Endometrial microvascular endothelial cells (primary cell): Measurements from ENCODE around the gene TBC1D9. TPM values are rescaled to one million over a fixed set of nuclear protein-coding genes. Genes with fewer than 3 reads are reported as not detected.

Experiments
- in situ Hi-C: cut with HindIII; loops from 2 replicates; pipeline ENCODE4 v1.10.0; 2017; ENCODE audit warnings: low sequenced_read_pairs, low pct_unique_long_range_greater_than_20kb; ENCODE audit errors: inconsistent ontology term
- total RNA-seq: library from RNA; depleted of rRNA; stranded (reverse); fragments of >200 nt; gene quantifications from one replicate; pipeline ENCODE4 v1.2.3, GENCODE V29; 2015; ENCODE audit errors: inconsistent ontology term

The TBC1D9 gene
- total RNA-seq, 1 donor from 2014 or later = 35.3 TPM

DNA sequence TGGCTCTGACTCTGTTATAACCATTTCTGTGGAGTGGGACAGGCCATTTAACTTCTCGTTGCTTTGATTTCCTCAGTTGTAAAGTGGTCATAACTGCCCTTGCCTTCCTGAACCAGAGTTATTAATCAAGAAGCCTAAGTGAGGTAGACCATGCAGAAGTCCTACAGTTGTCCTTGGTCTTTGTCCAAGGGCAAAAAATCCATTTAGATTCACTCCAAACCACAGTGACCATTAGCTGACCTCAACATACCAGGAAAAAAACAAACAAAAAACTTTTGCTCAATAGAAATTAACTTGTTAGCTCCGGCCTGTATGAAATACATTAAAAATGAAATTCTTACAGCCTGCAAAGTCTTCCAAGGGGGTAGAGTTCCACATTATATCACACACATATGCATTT is 52.7 kb downstream of the TBC1D9 start:
- in situ Hi-C loops = no loop called here

DNA sequence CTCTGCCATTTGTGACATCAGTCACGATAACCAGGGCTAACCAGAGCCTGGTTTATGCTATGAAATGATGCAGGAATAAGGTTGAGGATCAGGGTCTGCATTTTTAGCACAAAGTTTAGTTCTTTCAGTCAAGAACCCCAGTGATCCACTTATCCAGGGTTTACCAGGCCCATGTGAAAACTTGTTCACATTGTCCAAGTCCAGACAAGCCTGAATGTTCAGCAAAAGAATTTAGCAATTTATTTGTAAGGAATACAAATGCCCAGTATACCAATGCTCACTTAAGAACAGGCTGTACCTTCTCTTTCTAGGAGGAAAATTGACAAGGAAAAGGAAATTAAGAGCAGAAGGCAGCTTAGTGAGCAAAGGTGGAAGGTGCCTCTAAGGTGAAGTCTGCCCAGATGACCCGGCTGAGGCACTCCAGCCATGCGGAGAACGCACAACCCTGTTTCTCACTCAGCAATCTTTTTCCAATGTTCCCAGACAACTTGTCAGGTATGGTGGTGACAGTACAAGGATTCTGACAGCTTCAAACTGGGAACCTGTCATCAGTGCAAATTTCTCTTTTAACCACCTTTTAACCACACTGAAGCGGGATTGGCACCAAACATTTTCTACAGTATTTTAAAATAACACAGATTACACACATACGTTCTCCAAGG is 54.0 kb downstream of the TBC1D9 start:
- in situ Hi-C loops = no loop called here

DNA sequence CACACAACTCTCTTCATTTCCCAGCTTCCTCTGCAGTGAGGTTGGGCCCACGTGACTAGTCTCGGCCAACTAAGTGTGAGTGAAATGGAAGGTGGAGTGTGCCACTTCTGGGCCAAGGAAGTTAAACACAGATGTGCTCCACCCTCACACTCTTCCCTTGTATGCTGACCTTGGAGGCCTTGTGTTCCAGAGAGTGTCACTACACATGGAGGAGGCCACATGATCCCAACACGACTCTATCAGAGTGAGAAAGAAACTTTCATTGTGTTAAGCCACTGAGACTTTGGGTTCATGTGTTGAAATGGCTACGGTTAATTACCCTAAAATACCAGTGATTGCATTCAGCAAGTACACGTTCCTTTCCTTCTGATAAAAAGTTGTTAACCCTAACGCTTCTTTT is 55.1 kb downstream of the TBC1D9 start:
- in situ Hi-C loops = no loop called here

DNA sequence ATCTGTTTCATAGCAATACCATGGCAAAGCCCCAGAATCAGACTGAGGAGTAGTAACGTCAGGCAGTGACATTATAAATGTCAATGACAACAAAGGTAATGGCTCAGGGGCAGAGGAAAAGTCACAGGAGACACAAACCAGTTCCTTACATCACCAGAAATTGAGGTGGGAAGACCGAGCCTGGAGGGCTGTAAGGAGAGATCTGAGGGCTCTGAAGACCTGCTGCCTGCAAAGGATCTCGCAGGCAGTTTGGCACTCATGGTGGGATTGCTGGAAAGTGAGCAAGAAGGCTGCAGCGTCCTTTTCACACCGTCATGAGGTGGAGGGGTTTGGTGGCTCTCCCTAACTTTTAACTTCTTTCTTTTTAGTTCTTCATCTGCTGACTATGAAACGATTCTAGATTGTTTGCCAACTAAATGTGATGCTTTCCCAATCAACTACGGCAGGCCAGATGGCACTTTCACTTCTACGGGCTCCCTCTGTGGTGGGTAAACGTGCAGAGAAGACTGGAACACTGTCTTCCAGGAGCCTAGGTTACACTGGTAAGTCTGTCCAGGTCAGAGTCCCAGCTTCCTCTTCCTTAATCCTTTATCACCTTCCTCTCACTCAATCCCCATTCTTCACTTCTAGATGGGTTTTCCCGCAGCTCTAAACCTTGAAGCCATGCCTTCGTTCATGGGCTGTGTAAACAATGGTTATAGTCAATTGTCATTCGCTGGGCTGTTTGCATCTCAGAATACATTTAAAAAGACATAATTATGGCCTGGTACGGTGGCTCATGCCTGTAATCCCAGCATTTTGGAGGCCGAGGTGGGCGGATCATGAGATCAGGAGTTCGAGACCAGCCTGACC is 58.2 kb downstream of the TBC1D9 start:
- in situ Hi-C loops = no loop called here

DNA sequence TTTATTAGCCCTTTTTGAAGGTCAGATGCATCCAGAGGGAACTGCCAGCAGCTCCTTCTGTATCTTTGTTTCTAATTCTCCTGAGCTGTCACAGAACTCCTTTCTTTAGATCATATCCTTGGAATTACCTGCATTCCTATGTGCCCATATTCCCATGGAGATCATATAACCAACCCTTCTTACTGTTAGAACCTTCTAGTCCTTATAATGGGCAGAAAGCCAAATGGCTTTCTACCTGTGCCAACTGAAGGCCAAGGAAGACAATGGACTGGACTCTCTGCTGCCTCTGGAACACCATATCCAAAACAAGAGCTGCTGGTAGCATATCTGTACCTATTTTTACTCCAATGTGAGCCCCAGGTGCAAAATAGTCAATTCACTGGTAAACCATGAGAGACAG is 60.7 kb downstream of the TBC1D9 start:
- in situ Hi-C loops = no loop called here

DNA sequence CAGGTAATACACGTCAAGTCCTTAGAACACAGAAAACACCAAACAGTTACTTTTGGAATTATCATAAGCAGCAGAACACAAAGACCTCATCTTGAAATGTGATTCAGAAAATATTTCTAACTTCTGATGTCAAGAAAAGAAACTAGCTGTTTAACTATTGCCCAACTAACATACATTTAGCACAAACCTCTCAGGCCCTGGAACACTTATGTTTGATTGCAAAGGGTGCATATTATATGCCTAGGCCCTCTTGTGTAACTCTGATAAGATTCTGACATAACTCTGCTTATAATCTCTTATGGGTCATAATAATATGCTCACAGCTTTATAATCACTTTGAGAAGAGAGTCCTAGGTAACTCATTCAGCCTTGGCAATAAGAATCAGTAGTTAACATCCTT is 62.6 kb downstream of the TBC1D9 start:
- in situ Hi-C loops = no loop called here

DNA sequence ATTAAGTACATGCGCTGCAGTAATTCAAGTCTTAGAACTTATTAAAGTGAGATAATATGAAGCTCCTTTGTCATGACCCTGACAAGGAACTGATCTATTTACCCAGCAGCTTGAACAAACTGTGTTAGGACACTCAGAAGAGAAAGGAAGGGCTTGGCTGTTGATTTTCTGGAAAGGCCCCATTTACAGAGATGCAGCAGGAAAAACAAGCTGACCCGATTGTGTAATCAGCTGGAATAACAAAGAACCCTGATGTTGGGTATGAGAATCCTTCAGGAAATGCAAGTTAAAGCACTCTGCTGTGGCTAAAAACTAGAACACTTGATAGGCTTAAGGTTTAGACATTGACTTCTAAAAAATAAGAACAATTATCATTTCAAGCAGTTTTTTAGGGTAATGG is 64.8 kb downstream of the TBC1D9 start:
- in situ Hi-C loops = no loop called here

DNA sequence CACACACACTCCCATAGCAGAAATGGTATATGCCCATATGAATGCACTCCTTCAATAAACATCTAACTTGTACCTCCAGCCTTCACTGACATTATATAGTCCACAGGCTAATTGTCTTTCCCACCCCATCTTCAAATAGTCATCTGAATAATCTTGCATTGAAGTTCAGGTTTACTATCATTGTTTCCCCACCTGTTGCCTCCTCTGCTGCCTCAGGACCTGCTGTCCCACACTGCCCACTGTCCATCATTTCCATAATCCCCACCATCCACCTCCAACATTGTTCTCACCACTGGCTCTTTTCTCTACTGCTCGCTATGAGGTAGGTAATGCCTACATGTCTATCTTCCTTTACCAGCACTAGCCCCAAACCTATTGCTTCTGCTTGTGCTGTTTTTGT is 66.1 kb downstream of the TBC1D9 start:
- in situ Hi-C loops = no loop called here

DNA sequence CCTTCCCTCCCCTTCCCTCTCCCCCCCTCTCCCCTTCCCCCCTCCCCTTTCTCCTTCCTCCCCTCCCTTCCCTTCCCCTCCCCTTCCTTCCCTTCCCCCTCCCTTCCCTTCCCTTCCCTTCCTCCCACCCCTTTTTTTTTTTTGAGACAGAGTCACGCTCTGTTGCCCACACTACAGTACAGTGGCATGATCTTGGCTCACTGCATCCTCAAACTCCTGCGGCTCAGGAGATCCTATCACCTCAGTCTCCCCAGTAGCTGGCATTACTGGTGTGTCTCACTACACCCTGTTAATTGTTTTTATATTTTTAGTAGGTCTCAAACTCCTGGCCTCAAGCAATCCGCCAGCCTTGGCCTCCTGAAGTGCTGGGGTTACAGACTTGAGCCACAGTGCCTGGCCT is 66.6 kb downstream of the TBC1D9 start:
- in situ Hi-C loops = no loop called here

DNA sequence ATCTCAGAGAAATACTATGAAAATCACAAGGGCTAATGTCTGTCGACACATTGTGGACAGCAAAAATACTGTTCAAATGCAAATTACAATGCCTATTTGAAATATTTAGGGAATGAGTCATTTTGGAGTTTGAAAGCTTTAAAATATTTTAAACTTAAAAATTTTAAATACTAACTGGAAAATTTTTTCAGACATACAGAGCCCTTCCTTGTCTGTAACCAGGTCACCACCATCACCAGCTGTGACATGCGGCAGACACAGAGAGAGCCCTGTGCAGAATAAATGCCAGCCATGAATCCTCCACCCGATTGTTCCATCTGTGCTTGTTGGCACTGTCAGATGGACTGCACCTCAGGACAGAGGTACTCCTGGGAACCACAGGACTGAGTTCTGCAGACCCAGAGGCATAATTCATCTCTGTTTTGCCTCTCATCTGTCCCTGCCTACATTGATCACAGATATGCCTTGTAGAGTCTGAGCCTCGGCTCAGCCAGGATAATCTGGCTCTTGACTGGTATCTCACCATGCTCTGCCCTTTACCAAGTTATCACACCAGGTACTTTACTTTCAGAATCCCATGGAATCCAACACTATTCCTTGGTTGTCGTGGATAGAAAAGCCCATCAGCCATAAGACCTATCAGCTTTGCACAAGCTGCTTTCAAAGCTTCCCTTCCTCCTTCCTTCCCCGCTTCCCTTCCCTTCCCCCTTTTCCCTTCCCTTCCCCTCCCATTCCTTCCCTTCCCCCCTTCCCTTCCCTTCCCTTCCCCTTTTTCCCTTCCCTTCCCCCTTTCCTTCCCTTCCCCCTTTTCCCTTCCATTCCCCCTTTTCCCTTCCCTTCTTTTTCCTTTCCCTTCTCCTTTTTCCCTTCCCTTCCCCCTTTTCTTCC is 67.2 kb downstream of the TBC1D9 start:
- in situ Hi-C loops = no loop called here

DNA sequence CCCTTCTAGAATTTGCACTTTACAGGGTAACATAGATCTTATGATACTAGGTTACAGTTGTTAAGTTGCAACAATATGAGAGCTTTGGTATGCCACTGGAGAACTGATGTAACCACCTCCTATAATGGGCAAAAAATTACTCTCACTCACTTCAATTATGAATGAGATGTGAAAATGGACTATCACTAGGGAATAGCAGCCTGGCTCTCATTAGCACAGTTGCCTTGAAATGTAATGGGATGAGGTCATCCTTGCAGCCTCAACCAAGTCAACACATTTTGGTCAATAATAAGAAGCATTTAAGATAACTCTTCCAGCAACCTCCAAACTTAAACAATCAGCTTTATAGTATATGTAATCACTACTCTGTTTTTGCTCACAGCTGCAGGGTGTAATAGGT is 69.4 kb downstream of the TBC1D9 start:
- in situ Hi-C loops = no loop called here

DNA sequence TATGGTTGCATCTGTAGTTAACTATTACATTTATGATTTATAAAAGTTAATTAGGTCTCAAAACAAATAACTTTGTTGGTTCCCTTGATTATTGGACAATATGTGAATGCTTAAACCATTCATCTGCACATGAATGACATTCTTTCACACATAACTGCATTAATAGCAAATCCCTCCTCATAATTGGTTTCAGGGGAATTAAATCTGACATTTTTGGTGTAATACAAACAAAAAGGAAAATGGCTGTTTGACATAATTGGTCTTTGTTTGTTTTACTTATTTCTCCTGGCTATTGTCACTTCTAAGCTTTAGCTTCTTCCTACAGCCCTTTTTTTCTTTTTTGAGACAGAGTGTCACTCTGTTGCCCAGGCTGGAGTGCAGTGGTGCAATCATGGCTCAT is 71.9 kb downstream of the TBC1D9 start:
- in situ Hi-C loops = no loop called here

DNA sequence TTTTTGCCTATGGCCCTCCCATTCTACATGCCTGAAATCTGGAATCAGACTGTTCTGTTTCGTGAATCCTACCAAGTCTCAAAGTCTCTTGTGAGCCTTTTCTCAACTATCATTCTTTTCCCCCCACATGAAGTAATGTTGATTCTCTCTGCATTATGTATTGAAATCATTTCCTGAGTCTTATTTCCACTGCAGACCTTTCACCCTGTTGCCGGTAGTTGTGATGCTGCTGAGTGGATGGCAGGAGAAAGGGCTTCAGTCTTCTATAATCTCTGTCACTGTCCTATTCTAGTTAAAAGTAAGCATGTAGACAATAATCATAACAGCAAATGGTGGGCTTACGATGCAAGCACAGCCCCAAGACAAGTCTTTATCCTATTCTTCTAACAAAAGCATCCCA is 75.0 kb downstream of the TBC1D9 start:
- in situ Hi-C loops = no loop called here

DNA sequence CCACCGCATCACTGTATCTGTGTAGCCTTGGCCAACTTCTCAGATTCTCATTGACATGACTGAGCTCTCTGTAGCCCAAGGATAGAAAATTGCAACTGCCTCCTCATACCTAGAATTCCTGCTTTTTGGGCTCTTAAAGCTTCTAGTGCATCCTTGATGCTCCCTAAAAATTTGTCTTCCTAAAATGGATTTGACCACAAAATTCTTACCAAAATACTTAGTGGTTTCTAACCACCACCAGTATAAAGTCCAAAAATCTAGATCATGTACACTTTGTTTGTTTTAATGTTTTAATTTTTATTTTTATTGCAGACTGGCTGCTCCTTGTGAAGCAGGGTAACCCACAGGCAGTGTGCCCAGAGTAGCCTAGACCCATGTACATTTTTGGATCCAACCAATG is 75.5 kb downstream of the TBC1D9 start:
- in situ Hi-C loops = no loop called here

DNA sequence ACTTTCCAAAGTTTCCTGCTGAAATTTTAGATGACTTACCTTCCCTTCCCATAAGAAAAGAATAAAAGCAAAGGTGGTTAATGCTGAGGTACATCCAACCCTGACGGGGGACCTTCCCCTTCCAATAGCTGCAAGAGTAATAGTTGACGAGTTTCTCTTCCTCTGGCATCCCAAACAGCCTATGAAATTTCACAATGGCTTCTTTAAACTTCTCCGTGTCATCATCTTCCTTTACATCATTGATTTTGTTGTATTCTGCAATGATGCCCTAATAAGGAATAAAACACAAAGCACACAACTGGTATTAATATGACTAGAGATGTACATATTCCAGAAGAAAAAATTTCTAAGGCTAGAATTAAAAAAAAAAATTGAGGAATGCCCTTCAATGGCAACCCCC is 76.6 kb downstream of the TBC1D9 start:
- in situ Hi-C loops = no loop called here

DNA sequence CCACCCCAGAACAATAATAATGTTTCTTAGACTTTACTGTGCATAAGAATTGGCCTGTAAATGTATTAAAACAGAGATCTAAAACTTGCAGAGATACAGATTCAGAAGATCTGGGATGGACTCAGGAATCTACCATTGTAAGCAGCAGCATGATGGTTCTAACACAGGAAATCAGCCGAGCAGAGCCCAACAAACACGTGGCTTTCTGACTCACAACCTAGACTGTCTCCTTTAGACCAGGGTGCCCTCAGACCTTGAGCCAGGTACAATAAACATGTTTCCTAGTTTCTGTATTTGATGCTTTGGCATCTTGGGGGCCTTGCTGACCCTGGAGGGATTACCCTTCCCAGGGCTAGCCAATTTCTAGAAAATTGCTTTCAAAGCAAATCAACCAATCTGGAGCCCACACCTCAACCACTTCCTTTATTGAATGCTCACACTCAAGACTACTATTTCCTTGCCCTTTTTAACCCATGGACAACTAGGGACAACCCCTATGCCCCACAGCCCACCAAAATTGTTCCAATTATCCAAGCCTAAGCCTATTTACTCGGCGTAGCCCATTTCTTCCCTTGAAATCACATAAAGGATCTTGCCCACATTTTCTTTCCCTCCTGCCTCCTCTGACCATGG is 80.5 kb downstream of the TBC1D9 start:
- in situ Hi-C loops = no loop called here

DNA sequence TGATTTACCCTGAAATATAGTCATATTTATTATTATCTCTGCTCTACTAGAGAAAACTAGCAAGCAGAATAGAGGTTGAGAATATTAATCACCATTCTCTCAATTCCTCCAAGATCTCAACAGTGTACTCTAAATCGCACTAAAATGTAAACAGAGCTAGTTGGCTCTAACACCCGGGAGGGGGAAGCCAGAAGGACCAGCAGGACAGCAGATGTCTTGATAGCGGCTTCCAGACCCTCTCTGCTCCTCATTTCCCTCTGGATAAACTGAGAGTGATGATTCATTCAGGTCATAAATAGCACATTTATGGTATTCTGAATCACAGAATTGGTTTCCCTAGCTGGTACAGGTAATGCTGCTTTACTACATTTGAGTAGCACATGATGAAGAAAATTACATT is 82.5 kb downstream of the TBC1D9 start:
- in situ Hi-C loops = no loop called here

DNA sequence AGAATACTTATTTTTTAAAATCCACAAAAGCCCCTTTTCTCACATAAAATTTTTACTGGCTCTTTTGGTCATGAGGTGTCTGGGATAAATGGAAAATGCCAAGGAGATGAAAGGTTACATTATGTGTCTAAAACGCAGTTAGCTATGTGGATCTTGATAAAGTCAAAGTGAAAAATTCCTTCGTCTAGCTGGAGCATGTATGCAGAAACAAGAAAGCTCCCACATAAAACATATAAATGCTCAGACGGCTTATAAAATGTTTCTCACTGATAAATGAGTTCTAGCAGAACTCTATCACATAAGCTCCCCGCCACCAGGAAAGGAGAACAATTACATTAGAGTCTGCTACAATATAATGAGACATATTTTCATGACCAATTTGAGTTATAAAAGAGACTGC is 83.8 kb downstream of the TBC1D9 start:
- in situ Hi-C loops = no loop called here

DNA sequence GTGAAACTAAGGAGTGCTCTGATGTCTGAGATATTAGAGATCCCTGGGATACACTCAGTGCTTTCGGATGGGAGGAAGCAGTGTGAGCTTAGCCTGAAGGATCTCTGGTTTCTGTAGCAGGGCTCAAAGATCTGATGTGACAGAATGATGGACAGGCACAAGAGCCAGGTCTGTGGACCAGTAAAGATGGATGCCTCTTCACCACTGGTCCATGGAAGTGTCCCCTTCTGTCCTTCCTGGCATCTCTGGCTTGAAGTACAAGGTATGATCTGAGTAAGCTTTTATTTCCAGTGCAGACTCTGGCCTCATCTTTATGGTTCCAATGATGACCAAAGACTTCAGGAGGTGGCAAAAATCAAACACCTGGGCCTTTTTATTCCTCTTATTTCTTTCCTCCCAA is 88.1 kb downstream of the TBC1D9 start:
- in situ Hi-C loops = no loop called here
